D721Med (cell line): ENCODE data around the gene NOS1.

ENCODE experiments used
- DNase-seq: peaks from one replicate; pipeline ENCODE4 v3.0.0; 2011; ENCODE audit warnings: low spot score; ENCODE audit not compliant: insufficient read length
- FAIRE-seq: peaks from 2 replicates; lab custom pipeline; 2011; peaks lifted over from hg19 to GRCh38; lab: Jason Lieb, UNC
- CTCF ChIP-seq: IDR thresholded peaks from 2 replicates; pipeline ENCODE4 v1.5.1; 2012; ENCODE audit warnings: mild to moderate bottlenecking, control low read depth; ENCODE audit not compliant: insufficient read depth; ENCODE audit errors: missing control alignments

The NOS1 gene

GRCh38 chr12:117158911-117159553, 202.4 kb downstream of the NOS1 start:
- no peak for TF ChIP-seq CTCF
- DNase-seq (no peak), FAIRE-seq (no peak)
